Transverse colon (tissue), 4 donors: Measurements from ENCODE around the gene ANXA1.

Experiments used
- CTCF ChIP-seq, 5 experiments: fragments of 200-600 bp in 3 of 5; fragments of 450-650 bp in 2 of 5; sonication (generic) in 3 of 5; IDR thresholded peaks; 1 replicate in 2 of 5; 2 replicates in 3 of 5; pipeline ENCODE4 v1.5.1; 2016 to 2017; ENCODE audit warnings: antibody characterized with exemption in 5 of 5, inconsistent platforms in 3 of 5, mild to moderate bottlenecking in 2 of 5, moderate library complexity in 1 of 5
- POLR2A ChIP-seq: fragments of 450-650 bp; IDR thresholded peaks from one replicate; pipeline ENCODE4 v1.6.1; 2016; ENCODE audit warnings: antibody characterized with exemption, mild to moderate bottlenecking, moderate library complexity
- POLR2AphosphoS5 ChIP-seq, 3 donors: sonication (generic); formaldehyde crosslinking; IDR thresholded peaks; one replicate each; pipeline ENCODE4 v1.6.1; 2016; ENCODE audit warnings: antibody characterized with exemption in 3 of 3

DNA sequence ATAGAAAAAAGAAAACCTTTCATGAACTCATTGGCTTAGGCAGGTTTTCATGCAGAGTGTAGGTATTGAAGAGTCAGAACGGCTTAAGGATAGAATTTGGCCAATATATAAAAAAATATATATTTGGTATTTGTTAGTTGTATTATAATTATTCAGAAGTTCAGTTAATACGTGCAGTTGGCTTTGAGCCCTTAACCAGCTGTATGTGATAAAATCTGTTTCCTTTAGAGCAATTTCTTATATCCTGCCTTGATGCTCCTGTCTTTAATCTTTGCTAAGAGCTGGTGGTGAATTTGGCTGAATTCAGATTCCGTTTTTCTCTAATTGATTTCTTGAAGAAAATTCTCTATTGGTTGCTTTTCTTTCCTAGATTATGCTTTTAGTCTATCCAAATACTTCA is 3.7 kb downstream of the ANXA1 start:
- TF ChIP-seq CTCF (IDR thresholded peaks at IDR 0.05) (no peak), POLR2A (no peak), POLR2AphosphoS5 (IDR thresholded peaks at IDR 0.05) (no peak)
